Retinal pigment epithelial cell (primary cell): ENCODE measurements around the gene PMIS2.
"Not testable (repeated sequence)": the region's sequence is repeated elsewhere in the genome, so short reads cannot be mapped to it uniquely, and the experiment has no call there.

Source experiments
- DNase-seq: peaks from one replicate; pipeline ENCODE4 v3.0.0-alpha.2; 2010; ENCODE audit warnings: low read depth
- H3K4me3 ChIP-seq: 2 replicates; pipeline ENCODE4 v1.5.1; 2011; ENCODE audit warnings: mild to moderate bottlenecking, low read length, control low read depth, moderate library complexity
- TF ChIP-seq, protein P1 (sequence below): conservative IDR thresholded peaks from 2 replicates; pipeline ENCODE4 v1.5.1; 2011; ENCODE audit warnings: low read depth, low read length, control low read depth, inconsistent platforms

PMIS2 gene

DNA sequence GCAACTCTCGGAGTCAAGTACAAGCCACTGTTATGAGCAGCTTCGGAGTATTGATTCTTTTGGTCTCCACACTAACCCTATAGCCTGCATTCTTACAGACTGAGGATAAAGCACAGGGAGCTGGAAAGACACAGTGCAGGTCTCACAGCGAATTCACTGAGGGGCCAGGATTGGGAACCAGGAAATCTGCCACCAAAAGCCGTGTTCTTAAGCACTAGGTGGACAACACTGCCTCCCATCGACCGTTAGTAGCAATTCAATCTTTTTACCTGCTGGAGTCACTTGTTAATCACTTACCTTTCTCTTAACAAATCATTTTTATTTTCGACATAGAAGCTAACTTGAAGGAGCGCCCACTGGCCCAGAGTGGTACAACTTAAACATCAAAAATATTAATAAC is 6.3 kb downstream of the PMIS2 start:
- no peak overlapping the region for H3K4me3 ChIP-seq
- TF ChIP-seq, protein P1, sequence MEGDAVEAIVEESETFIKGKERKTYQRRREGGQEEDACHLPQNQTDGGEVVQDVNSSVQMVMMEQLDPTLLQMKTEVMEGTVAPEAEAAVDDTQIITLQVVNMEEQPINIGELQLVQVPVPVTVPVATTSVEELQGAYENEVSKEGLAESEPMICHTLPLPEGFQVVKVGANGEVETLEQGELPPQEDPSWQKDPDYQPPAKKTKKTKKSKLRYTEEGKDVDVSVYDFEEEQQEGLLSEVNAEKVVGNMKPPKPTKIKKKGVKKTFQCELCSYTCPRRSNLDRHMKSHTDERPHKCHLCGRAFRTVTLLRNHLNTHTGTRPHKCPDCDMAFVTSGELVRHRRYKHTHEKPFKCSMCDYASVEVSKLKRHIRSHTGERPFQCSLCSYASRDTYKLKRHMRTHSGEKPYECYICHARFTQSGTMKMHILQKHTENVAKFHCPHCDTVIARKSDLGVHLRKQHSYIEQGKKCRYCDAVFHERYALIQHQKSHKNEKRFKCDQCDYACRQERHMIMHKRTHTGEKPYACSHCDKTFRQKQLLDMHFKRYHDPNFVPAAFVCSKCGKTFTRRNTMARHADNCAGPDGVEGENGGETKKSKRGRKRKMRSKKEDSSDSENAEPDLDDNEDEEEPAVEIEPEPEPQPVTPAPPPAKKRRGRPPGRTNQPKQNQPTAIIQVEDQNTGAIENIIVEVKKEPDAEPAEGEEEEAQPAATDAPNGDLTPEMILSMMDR, result peak; percentile 64
- peak; percentile 13 for DNase-seq

DNA sequence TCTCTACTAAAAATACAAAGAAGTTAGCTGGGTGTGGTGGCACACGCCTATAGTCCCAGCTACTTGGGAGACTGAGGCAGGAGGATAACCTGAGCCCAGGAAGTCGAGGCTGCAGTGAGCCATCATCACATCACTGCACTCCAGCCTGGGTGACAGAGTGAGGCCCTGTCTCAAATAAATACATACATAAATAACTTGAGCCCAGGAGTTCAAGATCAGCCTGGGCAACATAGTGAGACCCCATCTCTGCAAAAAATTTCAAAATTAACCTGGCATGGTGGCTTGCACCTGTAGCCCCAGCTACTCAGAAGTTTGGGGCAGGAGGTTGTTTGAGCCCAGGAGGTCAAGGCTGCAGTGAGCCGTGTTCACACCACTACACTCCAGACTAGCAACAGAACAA is 9.1 kb downstream of the PMIS2 start:
- H3K4me3 ChIP-seq, result not testable (repeated sequence)

DNA sequence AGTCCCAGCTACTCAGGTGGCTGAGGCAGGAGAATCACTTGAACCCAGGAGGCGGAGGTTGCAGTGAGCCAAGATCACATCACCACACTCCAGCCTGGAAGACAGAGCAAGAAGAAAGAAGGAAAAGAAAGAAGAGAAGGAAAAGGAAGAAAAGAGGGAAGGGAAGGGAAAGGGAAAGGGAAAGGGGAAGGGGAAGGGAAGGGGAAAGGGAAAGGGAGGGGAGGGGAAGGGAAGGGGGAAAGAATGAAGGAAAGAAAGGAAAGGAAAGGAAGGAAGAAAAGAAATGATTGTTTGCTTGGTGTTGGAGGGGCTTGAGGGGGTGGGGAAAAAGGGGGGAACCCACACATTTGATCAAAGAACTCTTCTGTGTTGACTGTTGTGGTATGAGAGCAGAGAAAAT is 10.0 kb downstream of the PMIS2 start:
- H3K4me3 ChIP-seq, result no peak overlapping the region
- no peak for DNase-seq
- TF ChIP-seq, protein P1, result no peak

More for the DNA sequence above, 9.1 kb downstream of the PMIS2 start:
- not testable (repeated sequence) for DNase-seq

DNA sequence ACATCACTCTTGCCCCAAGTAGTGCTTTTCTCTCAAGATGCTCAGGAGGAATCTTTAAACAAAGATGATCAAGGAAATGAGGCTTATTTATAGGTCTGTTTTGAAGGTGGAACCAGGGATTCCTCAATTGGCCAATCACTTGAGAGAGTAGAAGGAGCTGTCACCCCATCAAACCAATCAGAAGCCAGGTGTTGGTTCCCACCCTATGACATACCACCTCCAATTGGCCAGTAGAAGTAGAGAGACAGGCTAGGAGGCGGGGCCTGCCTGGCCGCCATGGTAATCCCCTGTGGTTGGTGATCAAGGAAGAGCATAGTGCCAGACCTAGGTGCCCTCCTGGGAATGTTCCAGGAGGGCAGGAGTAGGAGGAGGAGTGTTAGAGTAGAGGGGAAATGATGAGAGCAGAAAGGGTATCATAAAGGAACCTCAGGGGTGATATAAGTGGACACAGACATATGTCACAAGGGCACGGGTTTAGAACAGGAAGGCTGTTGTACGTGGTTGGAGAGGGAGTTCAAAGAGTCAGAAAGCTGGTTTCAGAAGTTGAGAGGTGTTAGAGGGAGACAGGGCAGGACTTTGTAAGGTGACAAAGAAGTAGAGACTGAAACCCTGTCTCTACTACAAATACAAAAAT is 10.5 kb downstream of the PMIS2 start:
- no peak for DNase-seq
- TF ChIP-seq, protein P1, result no peak
- H3K4me3 ChIP-seq, result no peak overlapping the region

DNA sequence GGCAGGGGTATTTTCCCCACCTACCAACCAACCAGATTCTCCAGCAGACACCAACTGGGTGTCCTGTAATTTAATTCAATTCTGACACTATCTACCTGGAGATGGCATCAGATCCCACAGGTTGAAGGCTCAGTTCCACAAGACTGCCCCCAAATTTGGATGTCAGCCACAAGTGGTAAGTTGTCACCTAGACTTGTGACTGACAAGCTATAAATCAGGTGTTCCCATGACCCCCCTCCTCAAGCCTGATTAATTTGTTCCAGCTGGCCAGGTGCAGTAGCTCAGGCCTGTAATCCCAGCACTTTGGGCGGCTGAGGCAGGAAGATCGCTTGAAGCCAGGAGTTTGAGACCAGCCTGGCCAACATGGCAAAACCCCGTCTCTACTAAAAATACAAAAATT is 16.0 kb downstream of the PMIS2 start:
- TF ChIP-seq, protein P1, result no peak
- DNase-seq, result no peak
- H3K4me3 ChIP-seq, result no peak overlapping the region

DNA sequence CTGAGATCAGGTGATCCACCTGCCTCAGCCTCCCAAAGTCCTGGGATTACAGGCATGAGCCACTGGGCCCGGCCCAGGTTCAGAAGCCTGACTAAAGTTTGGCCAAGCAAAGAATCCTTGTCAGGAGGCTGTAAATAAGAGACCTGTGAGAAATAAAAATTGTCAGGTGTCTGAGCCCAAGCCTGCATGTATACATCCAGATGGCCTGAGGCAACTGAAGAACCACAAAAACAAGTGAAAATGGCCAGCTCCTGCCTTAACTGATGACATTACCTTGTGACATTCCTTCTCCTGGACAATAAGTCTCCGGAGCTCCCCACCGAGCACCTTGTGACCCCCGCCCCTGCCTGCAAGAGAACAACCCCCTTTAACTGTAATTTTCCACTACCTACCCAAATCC is 18.5 kb downstream of the PMIS2 start:
- not testable (repeated sequence) for DNase-seq, H3K4me3 ChIP-seq

DNA sequence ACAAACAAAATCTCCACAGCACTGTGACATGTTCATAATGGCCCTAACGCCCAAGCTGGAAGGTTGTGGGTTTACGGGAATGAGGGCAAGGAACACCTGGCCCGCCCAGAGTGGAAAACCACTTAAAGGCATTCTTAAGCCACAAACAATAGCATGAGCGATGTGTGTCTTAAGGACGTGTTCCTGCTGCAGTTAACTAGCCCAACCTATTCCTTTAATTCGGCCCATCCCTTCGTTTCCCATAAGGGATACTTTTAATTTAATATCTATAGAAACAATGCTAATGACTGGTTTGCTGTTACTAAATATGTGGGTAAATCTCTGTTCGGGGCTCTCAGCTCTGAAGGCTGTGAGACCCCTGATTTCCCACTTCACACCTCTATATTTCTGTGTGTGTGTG is 21.2 kb downstream of the PMIS2 start:
- H3K4me3 ChIP-seq, DNase-seq: not testable (repeated sequence)

DNA sequence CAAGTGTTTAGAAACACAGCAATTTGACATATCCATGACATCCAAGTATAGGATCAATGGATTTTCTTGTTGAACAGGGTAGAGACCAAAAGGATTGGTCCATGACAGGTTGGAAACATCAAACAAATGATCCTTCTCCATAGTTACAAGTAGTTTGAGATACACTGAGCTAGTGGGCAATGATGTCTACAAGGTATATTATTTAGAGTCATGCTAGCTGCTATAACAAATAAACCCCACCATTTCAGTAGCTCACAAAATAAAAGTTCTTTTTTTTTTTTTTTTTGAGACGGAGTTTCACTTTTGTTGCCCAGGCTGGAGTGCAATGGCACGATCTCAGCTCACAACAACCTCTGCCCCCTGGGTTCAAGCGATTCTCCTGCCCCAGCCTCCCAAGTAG is 21.7 kb downstream of the PMIS2 start:
- DNase-seq, result no peak
- TF ChIP-seq, protein P1, result no peak

DNA sequence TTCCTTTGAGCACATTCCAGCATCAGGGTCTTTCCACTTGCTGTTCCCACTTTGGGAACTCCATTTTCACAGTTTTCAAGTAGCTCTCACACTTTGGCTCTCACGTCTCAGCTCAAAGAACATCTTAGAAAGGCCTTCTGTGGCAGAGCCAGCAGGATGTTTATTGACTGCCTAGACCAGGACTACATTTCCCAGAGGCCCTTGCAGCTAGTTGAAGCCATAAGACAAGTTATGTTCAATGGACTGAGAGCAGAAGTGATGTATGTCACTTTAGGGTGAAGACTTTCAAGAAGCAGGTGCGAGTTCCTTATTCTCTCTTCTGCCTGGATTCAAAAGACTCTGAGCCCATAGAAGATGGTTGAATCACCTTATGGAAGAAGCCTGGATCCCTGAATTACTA is 22.3 kb downstream of the PMIS2 start:
- DNase-seq, result no peak
- TF ChIP-seq, protein P1, result no peak
- H3K4me3 ChIP-seq, result no peak overlapping the region

More for the DNA sequence above, 21.7 kb downstream of the PMIS2 start:
- no peak overlapping the region for H3K4me3 ChIP-seq
